ENCODE results near the gene ASB18. TPM values are rescaled to one million over a fixed set of nuclear protein-coding genes. Genes with fewer than 3 reads are reported as not detected.

ASB18 gene
- total and polyA plus RNA-seq, 2 of the 8 experiments (the other 6 are each of a cell fraction or from before 2014, with no cell fraction given): not detected

GRCh38 chr2:236237468-236238190 lies 26.6 kb downstream of the ASB18 start:
- WGBS, 2 experiments (ENCODE audit: extremely low coverage in 1 of 2, insufficient coverage in 1 of 2, insufficient read length in 1 of 2, insufficient replicate concordance in 2 of 2, low coverage in 1 of 2, low lambda C conversion rate in 2 of 2, missing lambda C conversion rate in 1 of 2): 21% methylated on average over 27 of the region's 64 CpGs; no CpG with 5 or more reads in 1 of the 2 experiments
- no peaks in the 10 kb centered on the region for H3K79me2 ChIP-seq (ENCODE audit: control insufficient read depth in 1 of 2, insufficient read depth in 2 of 2, low read length in 2 of 2)
- no peaks in the 10 kb centered on the region for H3K9me3 ChIP-seq (ENCODE audit: insufficient read depth in 2 of 2, low read depth in 1 of 2, low read length in 1 of 2)
- H3K14ac ChIP-seq (ENCODE audit: insufficient read length): no peak overlapping the region
- H2BK12ac ChIP-seq (ENCODE audit: low read depth, low read length): no peak overlapping the region
- no peak overlapping the region for H3K56ac ChIP-seq (replicated peaks; ENCODE audit: insufficient read length, low read depth, low read length)
- H3K79me1 ChIP-seq (ENCODE audit: low read depth, low read length): no peaks in the 10 kb centered on the region
- no peak overlapping the region for H2BK20ac ChIP-seq (ENCODE audit: low read length)
- no peak overlapping the region for H3K18ac ChIP-seq (ENCODE audit: extremely low read depth, low read length)
- no peak overlapping the region for H4K8ac ChIP-seq (ENCODE audit: extremely low read depth, insufficient read depth, low read length)
- FAIRE-seq: no peak
- TF ChIP-seq TBP (IDR thresholded peaks at IDR 0.05; ENCODE audit: low read depth, low read length) (no peak), EZH2 (IDR thresholded peaks at IDR 0.05; ENCODE audit: low read depth, low read length, severe bottlenecking) (no peak), E2F6 (IDR thresholded peaks at IDR 0.05) (peak; percentile 70), GABPA (IDR thresholded peaks at IDR 0.05; ENCODE audit: borderline replicate concordance, insufficient read depth, low read length) (peak; percentile 67; the same call in 1 of the 2 replicates), POU5F1 (IDR thresholded peaks at IDR 0.05; ENCODE audit: low read depth, low read length) (no peak), NANOG (IDR thresholded peaks at IDR 0.05; ENCODE audit: insufficient read depth, low read depth, low read length, poor library complexity, severe bottlenecking) (no peak), TAF1 (IDR thresholded peaks at IDR 0.05; ENCODE audit: low read depth, low read length) (no peak), BACH1 (IDR thresholded peaks at IDR 0.05; ENCODE audit: low read length) (no peak), SP1 (IDR thresholded peaks at IDR 0.05; ENCODE audit: low read depth, low read length) (no peak)
- TF ChIP-seq, protein P1, sequence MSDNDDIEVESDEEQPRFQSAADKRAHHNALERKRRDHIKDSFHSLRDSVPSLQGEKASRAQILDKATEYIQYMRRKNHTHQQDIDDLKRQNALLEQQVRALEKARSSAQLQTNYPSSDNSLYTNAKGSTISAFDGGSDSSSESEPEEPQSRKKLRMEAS (IDR thresholded peaks at IDR 0.05): peak; percentile 91
- H3K23ac ChIP-seq (ENCODE audit: insufficient read length): no peak overlapping the region
- peak overlapping the region in 3 of 4 experiments; percentile 4 to 54 (median 19); a peak in 5 of 8 replicates for H3K4me3 ChIP-seq (ENCODE audit: extremely low read depth in 1 of 4, insufficient read depth in 2 of 4, low read depth in 3 of 4, low read length in 4 of 4)
- POLR2A ChIA-PET (ENCODE audit: partially characterized antibody): interaction anchor here (0.7 to 1.3 kb wide), 2 partner anchors 60 to 63 kb away, joined by 3 read pairs; no protein-coding TSS in a partner anchor
- H2BK5ac ChIP-seq (ENCODE audit: low read depth, low read length): no peak overlapping the region
- no peak overlapping the region for H2BK15ac ChIP-seq (ENCODE audit: low read length)
- no peak overlapping the region for H3K27ac ChIP-seq (ENCODE audit: low read depth, low read length)
- H4K5ac ChIP-seq (ENCODE audit: insufficient read length, low read depth, low read length): no peak overlapping the region
- H3K9ac ChIP-seq (replicated peaks in 1 of 4; ENCODE audit: extremely low read depth in 1 of 4, low read depth in 3 of 4, low read length in 3 of 4): no peak overlapping the region
- H3K4ac ChIP-seq (replicated peaks; ENCODE audit: insufficient read length, low read depth, low read length): no peak overlapping the region
- peaks cover 4 to 32% (median 16%) of the 10 kb centered on the region in 4 experiments for H3K4me1 ChIP-seq (replicated peaks in 1 of 4; ENCODE audit: control insufficient read depth in 3 of 4, insufficient read depth in 4 of 4, low read length in 3 of 4)
- H3K4me2 ChIP-seq (ENCODE audit: insufficient read depth in 1 of 2, low read depth in 2 of 2, low read length in 2 of 2): peak overlapping the region; percentile 61 to 68
- H2AFZ ChIP-seq (ENCODE audit: low read length): peak overlapping the region; percentile 26; the same call in 1 of the 2 replicates
- H3K27me3 ChIP-seq (replicated peaks in 1 of 4; ENCODE audit: control insufficient read depth in 3 of 4, extremely low read depth in 1 of 4, insufficient read depth in 3 of 4, low read length in 3 of 4): peaks cover 17 to 43% (median 36%) of the 10 kb centered on the region in 4 experiments
- no peaks in the 10 kb centered on the region for H4K20me1 ChIP-seq (replicated peaks in 1 of 2; ENCODE audit: control insufficient read depth in 1 of 2, insufficient read depth in 2 of 2, low read length in 2 of 2)
- CTCF ChIA-PET (ENCODE audit: partially characterized antibody): interaction anchor here (0.6 to 1.6 kb wide), 5 partner anchors 10 to 95 kb away, joined by 3 to 6 read pairs (median 3); no protein-coding TSS in a partner anchor
- peak in 1 of 2 experiments; percentile 72 for DNase-seq (ENCODE audit: low read depth in 1 of 2, low spot score in 2 of 2)
- no peak overlapping the region for H2AK5ac ChIP-seq (ENCODE audit: low read depth, low read length)
- no peak overlapping the region for H4K91ac ChIP-seq (replicated peaks; ENCODE audit: insufficient read length, low read length)
- peaks cover 9% of the 10 kb centered on the region for H3K23me2 ChIP-seq (ENCODE audit: low read depth, low read length)
- H2BK120ac ChIP-seq (replicated peaks; ENCODE audit: low read depth, low read length): no peak overlapping the region
- H3K36me3 ChIP-seq (ENCODE audit: control insufficient read depth in 2 of 4, insufficient read depth in 4 of 4, low read length in 3 of 4): no peaks in the 10 kb centered on the region

Measured in H1 (cell line).